GM18909 (cell line): ENCODE results near the gene C2CD2.

ENCODE experiments used
- ATAC-seq: cut with Tn5 transposase; IDR thresholded peaks from one replicate; pipeline ENCODE4 v1.9.1; 2021; ENCODE audit warnings: mild to moderate bottlenecking; ENCODE audit not compliant: unreplicated experiment, poor library complexity

The C2CD2 gene

DNA sequence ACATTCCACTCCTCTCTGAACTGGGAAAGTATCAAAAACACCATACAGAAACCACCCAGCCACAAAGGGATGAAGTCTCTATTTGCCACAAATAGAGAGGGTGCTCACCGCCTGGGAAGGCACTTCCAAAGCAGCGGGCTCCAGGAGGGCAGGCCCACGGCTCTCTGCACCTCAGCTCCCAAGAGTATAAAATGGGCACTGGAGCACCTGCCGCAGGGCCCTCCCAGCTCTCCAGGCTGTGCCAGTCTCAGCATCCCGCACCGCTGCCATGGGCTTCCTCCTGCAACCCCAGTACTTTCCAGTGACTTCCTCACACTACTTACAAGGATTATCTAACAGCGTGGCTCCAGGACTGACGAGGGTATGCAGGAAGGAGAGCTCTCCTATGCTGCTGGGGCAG lies 14.4 kb downstream of the C2CD2 start:
- no peak for ATAC-seq

DNA sequence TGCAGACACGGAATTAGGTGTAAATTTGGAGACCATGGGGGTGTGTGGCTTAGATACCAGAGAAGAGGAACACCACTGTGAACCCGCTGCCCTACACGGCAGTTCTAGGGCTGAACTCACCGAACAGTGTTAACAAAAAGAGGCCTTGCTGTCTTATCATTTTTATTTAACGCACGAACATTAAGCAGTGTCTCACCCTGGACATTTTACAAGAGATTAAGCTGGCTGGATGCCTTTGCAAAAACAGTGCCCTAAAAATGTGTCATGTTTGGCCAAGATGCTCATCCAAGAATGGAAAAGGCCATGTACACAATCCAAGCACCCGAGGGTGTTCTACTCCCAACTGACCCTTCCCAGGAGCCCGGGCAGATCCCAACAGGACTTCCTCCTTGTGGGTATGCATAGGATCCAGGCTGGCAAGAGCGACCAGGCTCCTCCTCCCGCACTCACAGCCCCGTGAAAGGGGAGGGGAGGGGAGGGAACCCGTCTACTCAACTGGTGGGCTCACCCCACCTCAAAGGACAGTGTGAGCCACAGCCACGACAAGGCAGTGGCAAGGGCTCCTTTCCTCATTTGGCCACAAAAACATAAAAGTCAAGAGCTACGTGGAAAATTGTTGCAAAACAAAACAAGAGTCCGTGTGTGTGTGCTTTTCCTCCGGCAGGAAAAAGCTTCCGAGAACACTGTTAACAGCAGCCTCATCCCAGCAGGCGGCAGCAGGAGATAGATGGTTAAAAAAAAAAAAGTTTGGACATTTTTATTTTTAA lies 20.3 kb downstream of the C2CD2 start:
- no peak for ATAC-seq

DNA sequence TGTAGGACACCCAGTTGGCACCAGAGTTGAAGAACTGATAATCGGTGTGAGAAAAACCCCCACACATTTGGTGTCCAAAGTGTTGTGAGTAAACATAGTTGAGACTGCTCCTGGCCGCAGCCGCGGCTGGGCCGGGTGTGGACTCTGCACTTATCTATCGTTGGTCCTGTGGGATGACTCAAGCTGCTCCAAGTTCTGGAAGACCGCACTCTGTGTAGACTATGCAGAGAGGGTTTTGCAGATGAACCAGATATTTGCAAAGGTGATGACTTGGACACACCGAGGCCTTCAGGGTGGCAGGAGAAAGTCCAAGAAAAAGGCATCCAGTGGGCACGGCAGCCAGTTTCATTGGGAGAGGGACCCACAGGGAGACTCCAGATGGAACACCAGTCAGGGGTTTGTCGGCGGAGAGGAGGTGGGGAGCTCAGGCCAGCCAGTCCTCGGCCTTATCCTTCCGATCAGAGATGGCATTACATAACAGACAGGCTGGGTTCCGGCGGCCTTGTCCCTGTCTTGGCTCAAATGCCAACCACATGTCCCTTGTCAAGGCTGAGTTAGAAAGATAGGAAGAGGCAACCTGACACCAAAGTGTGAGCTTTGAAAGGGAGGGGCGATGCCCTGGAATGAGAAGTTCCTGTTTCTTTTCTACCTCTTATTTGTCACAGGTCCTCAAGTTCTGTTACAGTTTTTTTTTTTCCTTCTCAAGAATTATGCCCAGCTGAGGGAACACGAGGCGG lies 21.1 kb downstream of the C2CD2 start:
- ATAC-seq = no peak

DNA sequence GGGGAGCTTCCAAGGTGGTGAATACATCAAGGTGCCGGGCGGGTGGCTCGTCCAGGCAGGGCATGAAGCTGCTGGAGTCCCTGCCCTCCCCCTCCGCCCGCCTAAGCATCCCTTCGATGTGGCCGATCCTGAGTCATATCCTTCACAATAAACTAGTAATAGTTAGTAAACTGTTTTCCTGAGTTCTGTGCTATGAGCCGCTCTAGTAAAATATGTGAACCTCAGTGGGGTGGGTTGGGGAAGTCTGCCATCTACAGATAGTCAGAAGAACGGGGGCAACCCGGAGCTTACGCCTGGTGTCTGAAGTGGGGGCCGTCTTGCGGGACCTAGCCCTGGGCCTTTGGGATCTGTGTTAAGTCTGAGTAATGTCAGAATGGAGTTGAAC lies 21.6 kb downstream of the C2CD2 start:
- ATAC-seq = no peak

DNA sequence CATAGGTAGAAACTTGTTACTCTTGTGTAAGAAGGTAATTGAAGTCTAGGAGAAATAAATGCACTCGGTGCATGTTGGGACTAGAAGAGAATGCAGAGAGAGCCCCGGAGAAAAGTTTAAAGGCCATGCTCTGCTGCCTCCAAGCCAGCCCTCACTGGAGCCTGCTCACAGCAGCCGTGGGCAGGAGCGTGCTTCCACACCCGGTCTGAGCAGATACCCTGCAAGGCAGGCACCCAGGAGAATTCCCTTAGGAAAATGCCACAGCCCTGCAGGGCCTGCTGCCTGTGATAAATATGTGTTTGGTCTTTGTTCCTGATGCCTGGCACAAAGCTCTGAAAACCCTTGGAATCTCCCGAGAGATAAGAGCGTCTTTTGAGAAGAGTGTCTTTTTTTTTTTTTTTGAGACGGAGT lies 22.8 kb downstream of the C2CD2 start:
- ATAC-seq = no peak

DNA sequence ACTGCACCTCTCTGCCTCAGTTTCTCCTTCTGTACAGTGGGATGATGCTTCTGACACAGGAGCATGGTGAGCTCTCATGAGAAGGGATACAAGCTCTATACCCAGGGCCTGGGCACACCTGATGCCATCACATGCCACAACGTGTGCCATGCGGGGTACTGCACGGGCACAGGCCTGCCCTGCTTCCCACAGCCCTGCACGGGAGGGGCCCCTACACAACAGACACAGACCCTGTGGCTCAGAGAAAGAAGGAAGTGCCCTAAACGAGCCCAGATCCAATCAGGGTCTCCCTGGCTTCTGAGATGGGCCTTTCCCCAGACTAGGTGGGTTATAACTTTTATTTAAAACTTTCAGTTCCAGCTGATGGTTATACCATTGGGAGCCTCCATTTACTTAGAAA lies 24.6 kb downstream of the C2CD2 start:
- ATAC-seq = no peak

DNA sequence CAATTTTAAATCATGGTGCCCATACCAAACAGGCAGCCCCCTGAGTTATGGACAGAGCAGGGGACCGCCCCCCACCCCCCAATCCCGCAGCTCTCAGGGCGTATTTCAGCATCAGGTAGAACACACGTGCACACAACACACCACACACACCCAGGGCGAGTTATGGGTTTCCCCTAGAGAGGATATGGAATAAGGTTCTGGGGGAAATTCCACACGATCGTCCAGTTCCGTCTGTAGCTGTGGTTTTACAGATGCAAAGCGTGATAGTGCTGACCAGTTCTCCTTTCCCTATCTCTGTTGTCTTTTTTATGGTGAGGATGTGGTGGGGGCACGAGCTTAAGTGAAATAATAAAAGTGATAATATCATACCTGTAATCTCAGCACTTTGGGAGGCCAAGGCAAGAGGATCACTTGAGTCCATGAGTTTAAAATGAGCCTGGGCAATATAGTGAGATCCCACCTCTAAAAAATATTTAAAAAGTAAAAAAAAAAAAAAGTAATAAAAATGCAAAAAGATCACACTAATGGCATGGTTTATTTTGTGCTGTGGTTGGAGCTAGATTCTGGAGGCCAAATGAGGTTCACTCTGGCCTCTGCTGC lies 25.1 kb downstream of the C2CD2 start:
- no peak for ATAC-seq

DNA sequence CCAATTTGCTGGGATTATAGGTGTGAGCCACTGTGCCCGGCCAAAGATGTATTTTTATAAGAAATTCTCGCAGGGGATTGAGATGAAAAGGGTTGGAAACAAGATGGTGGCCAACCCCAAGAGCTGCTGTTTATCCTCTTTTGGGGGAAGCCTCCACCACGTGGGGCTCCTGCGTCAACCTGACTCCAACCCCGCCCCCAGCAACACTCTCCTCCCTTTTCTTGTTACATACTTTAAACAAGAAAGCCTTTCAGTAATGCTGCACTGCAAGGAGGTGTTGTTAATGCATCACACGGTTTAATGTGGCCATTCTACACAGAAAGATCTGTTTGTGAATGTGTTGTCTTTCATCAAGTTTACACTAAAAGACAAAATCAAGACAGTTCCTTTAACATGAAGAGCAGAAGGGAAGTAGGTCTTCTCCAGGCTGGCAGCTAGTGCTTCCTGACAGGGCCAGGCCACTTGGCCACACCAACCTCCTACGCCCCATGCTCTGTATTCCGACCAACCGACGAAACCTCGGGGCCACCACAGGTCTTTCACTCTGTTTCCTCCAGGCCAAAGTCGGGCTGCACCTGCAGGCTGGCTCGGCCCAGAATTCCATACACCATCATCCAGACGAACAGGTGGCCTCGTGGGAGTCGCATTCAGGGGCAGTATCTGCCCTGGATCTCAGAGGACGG lies 25.9 kb downstream of the C2CD2 start:
- no peak for ATAC-seq

DNA sequence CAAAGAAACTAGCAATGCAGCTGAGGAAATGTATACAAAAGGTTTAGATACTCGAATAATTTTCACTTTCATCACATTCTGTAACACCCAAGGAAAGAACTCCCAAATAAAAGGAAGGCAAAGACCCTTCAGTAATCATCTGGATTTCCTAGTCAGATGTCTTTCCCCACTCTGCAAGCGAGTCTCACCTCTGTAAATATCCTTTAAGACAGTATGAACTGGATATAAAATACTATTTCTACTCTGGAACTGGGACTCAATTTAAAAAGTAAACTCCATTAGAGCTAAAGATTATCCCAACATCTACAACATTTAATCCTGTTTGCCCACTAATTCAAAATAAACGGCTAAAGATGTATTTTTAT lies 27.0 kb downstream of the C2CD2 start:
- ATAC-seq = no peak

DNA sequence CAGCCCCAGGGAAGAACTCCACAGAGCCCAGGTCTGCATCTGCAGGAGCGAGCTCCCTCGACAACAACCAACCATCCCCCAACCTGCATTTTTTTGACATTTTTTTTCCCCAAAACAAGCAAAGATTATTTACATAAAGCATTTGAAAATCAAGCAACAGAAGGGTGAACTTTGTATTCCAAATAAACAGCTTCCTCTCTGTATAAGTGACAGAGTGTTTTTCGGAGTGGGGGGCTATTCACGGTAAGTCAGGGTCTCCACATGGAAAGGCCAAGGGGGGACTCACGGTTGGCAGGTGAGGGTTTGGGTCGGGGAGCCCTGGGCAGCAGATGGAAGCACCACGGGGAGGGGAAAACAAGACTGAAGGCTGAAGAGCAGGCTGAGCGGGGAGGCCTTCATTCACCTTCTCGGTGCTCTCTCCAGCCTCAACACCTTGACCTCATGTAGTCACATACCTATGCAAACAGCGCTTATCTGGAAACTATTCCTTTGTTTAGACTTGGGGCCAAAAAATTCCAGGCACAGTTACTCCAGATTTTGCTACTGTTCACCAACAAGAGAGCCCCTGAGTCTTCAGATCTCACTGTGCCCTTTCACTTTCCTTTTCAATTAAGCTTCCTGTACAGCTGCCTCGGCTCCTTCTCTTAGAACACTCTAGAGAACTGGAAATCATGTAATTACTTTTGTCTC lies 27.6 kb downstream of the C2CD2 start:
- peak; percentile 55 for ATAC-seq

DNA sequence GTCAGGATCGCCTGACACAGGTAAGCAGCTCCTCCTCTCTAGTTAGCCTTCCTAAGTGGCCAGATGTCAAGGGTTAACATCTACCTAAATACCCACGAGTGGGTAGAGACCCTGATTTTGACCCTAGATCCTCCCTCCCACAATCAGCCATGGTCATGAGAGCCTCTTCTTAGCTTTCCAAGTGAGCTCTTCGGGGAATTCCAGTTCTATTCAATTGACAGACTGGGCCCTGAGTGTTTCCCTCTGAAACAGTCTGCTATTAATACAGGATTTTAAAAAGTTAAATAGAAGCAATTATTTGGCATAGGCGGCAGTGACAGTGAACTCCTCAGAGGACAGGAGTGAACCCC lies 28.1 kb downstream of the C2CD2 start:
- no peak for ATAC-seq

DNA sequence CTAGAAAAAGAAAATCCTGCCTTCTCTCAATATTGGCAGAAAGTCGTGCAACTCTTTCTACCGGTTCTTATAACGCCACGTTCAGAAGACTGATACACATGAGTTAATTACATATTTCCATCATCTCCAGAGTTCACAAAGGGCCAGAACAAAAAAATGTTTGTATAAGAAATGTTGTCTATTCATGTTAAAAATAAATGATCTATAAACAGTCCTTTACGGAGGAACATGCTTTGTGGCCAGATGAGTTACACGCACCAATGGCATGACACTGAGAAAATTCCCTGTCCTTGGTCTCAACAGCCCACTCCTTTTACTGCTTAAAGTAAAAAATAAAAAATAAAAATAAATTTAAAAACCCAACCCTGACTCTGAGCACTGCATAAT lies 29.5 kb downstream of the C2CD2 start:
- ATAC-seq = no peak

DNA sequence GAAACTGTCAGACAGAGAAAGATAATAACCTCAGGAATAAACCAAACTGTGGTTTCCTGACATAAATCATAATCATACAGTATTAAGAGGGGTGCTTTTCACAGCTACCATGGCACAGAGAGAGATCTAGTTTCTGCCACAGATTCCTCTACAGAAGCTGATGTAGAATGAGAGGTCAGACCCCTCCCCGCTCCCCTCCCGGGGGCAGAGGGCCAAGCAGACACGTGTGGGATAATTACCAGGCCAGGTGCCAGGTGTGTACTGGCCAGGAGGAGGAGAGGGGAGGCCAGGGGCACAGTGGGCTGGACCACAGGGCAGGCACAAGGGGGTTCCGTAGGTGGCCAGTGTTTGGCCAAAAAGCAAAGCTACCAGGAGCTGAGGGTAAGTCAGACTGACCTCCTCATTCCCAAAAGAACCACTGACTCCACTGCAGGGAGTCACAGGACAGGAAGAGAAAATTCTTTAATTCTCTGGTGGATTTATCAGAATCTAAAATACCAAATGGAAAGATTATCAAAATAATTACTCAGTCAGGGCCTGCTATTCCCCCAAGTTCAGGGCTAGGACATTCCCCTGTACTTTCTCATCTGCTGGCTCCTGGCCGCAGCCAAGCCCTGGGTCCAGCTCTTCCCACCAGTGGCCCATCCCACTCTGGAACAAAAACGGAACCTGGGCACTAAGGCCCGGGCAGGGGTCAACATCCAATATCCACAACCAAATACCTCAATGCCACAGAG lies 30.0 kb downstream of the C2CD2 start:
- ATAC-seq = no peak

DNA sequence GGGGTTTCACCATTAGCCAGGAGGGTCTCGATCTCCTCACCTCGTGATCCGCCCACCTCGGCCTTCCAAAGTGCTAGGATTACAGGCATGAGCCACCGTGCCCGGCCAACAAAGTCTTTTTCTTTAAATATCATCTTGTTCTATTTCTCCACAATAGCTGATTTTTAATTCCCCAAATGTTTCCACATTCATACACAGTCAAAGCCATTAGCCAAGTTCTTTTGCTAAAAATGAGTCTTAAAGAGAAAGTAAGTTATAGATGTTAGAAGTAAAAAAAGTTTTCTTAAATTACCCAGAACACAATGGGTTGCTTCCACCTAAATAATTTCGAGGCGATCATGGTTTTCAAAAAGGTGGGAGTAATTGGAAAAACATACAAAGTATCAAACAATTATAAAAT lies 30.6 kb downstream of the C2CD2 start:
- no peak for ATAC-seq

DNA sequence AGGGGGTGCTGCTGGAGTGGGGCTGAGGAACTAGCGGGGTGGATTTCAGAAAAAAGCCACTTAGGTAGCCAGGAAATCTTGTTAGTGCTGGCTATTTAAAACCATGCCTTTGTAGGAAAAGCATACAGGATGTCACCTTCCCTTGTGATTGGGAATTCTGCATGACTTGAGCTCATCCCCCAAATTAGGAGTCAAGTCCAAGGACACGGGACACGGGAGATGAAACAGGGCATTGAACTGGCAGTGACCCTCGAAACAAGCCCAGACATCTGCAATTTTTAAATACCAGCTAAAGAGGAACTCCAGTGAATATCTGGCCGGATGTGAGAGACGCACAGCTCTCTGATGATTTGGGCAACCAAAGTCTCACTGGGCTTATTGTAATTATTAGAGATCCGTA lies 32.8 kb downstream of the C2CD2 start:
- ATAC-seq = no peak

DNA sequence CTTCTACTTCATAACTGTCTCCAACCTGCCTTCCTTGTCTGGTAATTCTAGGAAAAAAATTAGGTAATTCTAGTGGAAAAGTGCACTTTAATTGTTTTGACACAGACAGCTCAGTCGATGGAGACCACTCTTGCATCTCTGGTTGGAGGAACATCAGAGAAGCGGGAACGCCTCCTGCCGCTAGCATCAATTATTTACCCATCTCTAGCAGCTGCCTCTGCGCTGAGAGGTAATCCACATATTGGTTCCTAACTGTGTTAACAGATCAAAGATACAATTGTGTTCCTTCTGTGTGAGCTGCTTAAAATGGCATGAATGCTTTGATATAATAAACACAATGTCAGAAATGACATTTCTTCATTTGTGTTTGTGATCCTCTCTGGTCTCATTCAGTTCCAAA lies 33.3 kb downstream of the C2CD2 start:
- no peak for ATAC-seq

DNA sequence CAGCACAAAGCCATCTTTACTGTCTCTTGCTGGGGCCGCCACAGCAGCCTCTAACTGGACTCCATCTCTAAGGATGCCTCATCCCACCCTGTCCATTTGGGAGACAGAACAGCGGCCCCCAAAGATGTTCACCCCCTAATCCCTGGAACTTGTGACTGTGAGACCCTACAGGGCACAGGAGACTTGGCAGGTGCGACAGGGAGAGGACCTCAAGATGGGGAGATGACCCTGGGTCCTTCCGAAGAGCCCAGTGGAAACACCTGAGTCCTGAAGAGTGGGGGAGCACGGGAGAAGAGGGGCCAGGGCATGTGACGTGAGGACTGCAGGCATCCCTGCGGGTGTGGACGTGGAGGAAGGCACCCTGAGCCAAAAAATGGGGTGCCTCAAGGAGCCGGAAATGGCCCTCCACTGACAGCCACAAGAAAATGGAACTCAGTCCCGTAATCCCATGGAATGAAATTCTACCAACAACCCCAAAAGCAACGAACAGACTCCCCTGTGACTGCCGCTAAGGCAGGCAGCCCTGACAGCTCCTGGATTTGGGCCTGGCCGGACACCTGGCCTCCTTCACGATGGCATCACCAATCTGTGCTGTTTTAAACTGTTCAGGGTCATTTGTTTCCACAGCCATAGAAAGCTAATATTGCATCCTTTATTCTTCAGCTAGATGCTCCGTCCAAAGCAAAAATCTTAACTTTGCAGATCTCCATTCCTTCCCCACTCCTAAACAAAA lies 34.0 kb downstream of the C2CD2 start:
- ATAC-seq = no peak

DNA sequence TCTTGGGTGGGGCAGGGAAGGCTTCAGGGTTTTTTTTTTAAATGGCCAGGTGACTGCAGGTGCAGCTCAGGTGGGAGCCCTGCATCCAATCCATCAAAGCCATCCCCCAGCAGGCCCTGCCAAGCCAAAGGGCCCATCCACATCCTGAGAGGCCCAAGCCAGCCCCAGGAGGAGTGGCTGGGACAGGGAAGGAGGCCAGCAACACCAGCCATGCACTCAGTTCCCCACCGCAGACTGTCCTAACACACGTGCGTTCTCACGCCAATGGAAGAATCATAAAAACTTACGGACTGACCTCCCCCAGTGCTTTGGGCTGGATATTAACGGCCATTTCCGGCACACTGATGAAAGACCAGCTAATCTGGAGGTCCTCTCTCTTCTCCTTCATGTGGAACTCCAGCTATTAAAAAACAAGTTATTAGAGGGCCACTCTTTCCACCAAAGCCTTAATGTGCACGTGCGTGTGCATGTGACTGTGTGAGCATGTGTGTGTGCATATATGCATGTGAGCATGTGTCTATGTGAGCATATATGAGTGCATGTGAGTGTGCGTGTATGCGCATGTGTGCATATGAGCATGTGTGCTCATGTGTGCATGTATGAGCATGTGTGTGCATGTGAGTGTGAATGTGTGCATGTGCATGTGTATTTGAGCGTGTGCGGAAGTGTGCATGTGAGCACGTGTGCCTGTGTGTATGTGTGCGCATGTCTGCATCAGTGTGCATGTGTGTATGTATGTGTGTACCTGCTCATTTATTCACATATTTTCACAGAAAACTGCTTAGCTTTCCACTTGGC lies 35.1 kb downstream of the C2CD2 start:
- no peak for ATAC-seq

DNA sequence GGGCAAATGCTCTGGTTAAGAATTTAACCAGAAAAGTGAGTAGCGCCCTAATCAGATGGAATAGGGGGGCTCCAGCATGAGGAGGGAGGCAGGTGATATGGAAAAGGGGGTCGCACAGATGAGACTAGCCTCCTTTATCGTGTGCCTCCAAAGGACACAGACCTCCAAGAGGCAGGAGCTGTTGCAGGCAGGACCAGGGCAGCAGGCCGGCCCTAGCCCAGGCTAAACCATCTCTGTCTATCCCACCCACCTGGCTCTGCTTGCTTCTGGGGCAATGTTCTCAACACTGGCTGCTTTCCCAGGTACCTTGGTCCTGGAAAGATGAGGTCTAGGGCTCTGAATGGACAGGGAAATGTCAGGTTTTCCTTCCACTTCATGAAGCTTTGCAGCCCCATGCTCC lies 36.3 kb downstream of the C2CD2 start:
- no peak for ATAC-seq
